H9 (cell line): ENCODE data around the gene TSPAN33. TPM values are rescaled to one million over a fixed set of nuclear protein-coding genes. Genes with fewer than 3 reads are reported as not detected.

Source experiments
- DNase-seq: peaks from one replicate; pipeline ENCODE4 v3.0.0-alpha.2; 2017
- H2AFZ ChIP-seq: one replicate; pipeline ENCODE4 v1.6.1; 2013; ENCODE audit warnings: mild to moderate bottlenecking, low read length, control low read depth, moderate library complexity
- H2AK5ac ChIP-seq: 2 replicates; pipeline ENCODE4 v1.6.1; 2013; ENCODE audit warnings: low read length, control low read depth, mixed read lengths; ENCODE audit not compliant: insufficient read length
- H2BK120ac ChIP-seq: one replicate; pipeline ENCODE4 v1.6.1; 2013; ENCODE audit warnings: low read depth, mild to moderate bottlenecking, low read length, control low read depth, inconsistent platforms; ENCODE audit not compliant: poor library complexity, severe bottlenecking
- H2BK12ac ChIP-seq: 2 replicates; pipeline ENCODE4 v1.6.1; 2013; ENCODE audit warnings: low read length, control low read depth, mixed read lengths, low read depth; ENCODE audit not compliant: insufficient read length
- H2BK15ac ChIP-seq: 2 replicates; pipeline ENCODE4 v1.6.1; 2013; ENCODE audit warnings: low read depth, low read length, control low read depth
- H2BK20ac ChIP-seq: one replicate; pipeline ENCODE4 v1.6.1; 2013; ENCODE audit warnings: low read depth, mild to moderate bottlenecking, low read length, control low read depth, inconsistent platforms; ENCODE audit not compliant: poor library complexity, severe bottlenecking
- H2BK5ac ChIP-seq: 2 replicates; pipeline ENCODE4 v1.6.1; 2013; ENCODE audit warnings: low read length, control low read depth, mixed read lengths; ENCODE audit not compliant: insufficient read length
- H3K14ac ChIP-seq: 2 replicates; pipeline ENCODE4 v1.6.1; 2013; ENCODE audit warnings: low read length, control low read depth; ENCODE audit not compliant: insufficient read depth
- H3K18ac ChIP-seq: 2 replicates; pipeline ENCODE4 v1.6.1; 2013; ENCODE audit warnings: low read depth, mild to moderate bottlenecking, mixed read lengths, low read length, control low read depth; ENCODE audit not compliant: insufficient read length
- H3K23ac ChIP-seq: 2 replicates; pipeline ENCODE4 v1.6.1; 2013; ENCODE audit warnings: low read length, control low read depth, mixed read lengths, low read depth; ENCODE audit not compliant: insufficient read length
- H3K23me2 ChIP-seq: 2 replicates; pipeline ENCODE4 v1.6.1; 2013; ENCODE audit warnings: low read depth, mild to moderate bottlenecking, mixed read lengths, low read length, control low read depth; ENCODE audit not compliant: insufficient read length, poor library complexity, severe bottlenecking
- H3K27ac ChIP-seq: 2 replicates; pipeline ENCODE4 v1.5.1; 2013; ENCODE audit warnings: low read length, control low read depth, mixed read lengths, low read depth; ENCODE audit not compliant: insufficient read length
- H3K27me3 ChIP-seq: 2 replicates; pipeline ENCODE4 v1.6.1; 2013; ENCODE audit warnings: low read length, control low read depth, inconsistent platforms; ENCODE audit not compliant: insufficient read depth
- H3K4ac ChIP-seq: 2 replicates; pipeline ENCODE4 v1.6.1; 2013; ENCODE audit warnings: low read depth, mild to moderate bottlenecking, control low read depth, inconsistent platforms, low read length, moderate library complexity
- H3K4me1 ChIP-seq: 2 replicates; pipeline ENCODE4 v1.6.1; 2013; ENCODE audit warnings: low read length, control low read depth, inconsistent platforms; ENCODE audit not compliant: insufficient read depth
- H3K4me2 ChIP-seq: 2 replicates; pipeline ENCODE4 v1.6.1; 2013; ENCODE audit warnings: low read length, control low read depth, mixed read lengths; ENCODE audit not compliant: insufficient read length, insufficient read depth
- H3K56ac ChIP-seq: 2 replicates; pipeline ENCODE4 v1.6.1; 2013; ENCODE audit warnings: low read depth, mild to moderate bottlenecking, mixed read lengths, low read length, control low read depth; ENCODE audit not compliant: insufficient read length
- H3K79me1 ChIP-seq: 2 replicates; pipeline ENCODE4 v1.6.1; 2013; ENCODE audit warnings: low read depth, mild to moderate bottlenecking, moderate library complexity, low read length, control low read depth, inconsistent platforms; ENCODE audit not compliant: insufficient read depth, poor library complexity, severe bottlenecking
- H3K79me2 ChIP-seq: 2 replicates; pipeline ENCODE4 v1.6.1; 2013; ENCODE audit warnings: low read length, control low read depth, inconsistent platforms; ENCODE audit not compliant: insufficient read depth
- H3K9ac ChIP-seq: 2 replicates; pipeline ENCODE4 v1.6.1; 2013; ENCODE audit warnings: low read length, control low read depth, mixed read lengths; ENCODE audit not compliant: insufficient read length; ENCODE audit errors: extremely low read depth
- H3K9me3 ChIP-seq: one replicate; pipeline ENCODE4 v1.6.1; 2013; ENCODE audit warnings: low read depth, low read length, inconsistent platforms; ENCODE audit not compliant: control insufficient read depth
- H3T11ph ChIP-seq: one replicate; pipeline ENCODE4 v1.6.1; 2013; ENCODE audit warnings: mild to moderate bottlenecking, low read length, control low read depth, inconsistent platforms
- H4K20me1 ChIP-seq: one replicate; pipeline ENCODE4 v1.6.1; 2013; ENCODE audit not compliant: control insufficient read depth, insufficient read length, insufficient read depth
- H4K5ac ChIP-seq: 2 replicates; pipeline ENCODE4 v1.6.1; 2013; ENCODE audit warnings: low read depth, mild to moderate bottlenecking, mixed read lengths, low read length, control low read depth; ENCODE audit not compliant: insufficient read length
- H4K8ac ChIP-seq: replicated peaks from 2 replicates; pipeline ENCODE4 v1.6.1; 2013; ENCODE audit warnings: low read length, control low read depth, mixed read lengths, low read depth; ENCODE audit not compliant: insufficient read length
- H4K91ac ChIP-seq: 2 replicates; pipeline ENCODE4 v1.6.1; 2013; ENCODE audit warnings: low read depth, mild to moderate bottlenecking, moderate library complexity, mixed read lengths, low read length, control low read depth; ENCODE audit not compliant: insufficient read length
- H3K27ac Mint-ChIP-seq, 3 experiments: 2 replicates in 2 of 3; 3 replicates in 1 of 3; pipeline ENCODE4 v1.8.0; 2020 to 2021; ENCODE audit warnings: mixed read lengths in 3 of 3, mild to moderate bottlenecking in 1 of 3, moderate library complexity in 1 of 3
- H3K27me3 Mint-ChIP-seq: 2 replicates; pipeline ENCODE4 v1.8.0; 2021; ENCODE audit warnings: low read depth, mild to moderate bottlenecking, moderate library complexity, mixed read lengths
- H3K36me3 Mint-ChIP-seq, 3 experiments: 2 replicates in 2 of 3; 3 replicates in 1 of 3; pipeline ENCODE4 v1.8.0; 2020 to 2021; ENCODE audit warnings: low read depth in 3 of 3, mixed read lengths in 3 of 3; ENCODE audit not compliant: insufficient read depth in 1 of 3
- H3K4me1 Mint-ChIP-seq, 2 experiments: 2 replicates each; pipeline ENCODE4 v1.8.0; 2020; ENCODE audit warnings: mixed read lengths in 2 of 2
- H3K4me3 Mint-ChIP-seq, 2 experiments: 2 replicates in 1 of 2; 3 replicates in 1 of 2; pipeline ENCODE4 v1.8.0; 2020 to 2021; ENCODE audit warnings: mild to moderate bottlenecking in 2 of 2, mixed read lengths in 2 of 2, moderate library complexity in 1 of 2
- H3K9me3 Mint-ChIP-seq, 2 experiments: 2 replicates in 1 of 2; 3 replicates in 1 of 2; pipeline ENCODE4 v1.8.0; 2020; ENCODE audit warnings: mild to moderate bottlenecking in 2 of 2, mixed read lengths in 2 of 2, moderate library complexity in 1 of 2
- WGBS: extraction: QIAGEN DNeasy Blood & Tissue Kit; methylation state at CpG from one replicate; pipeline ENCODE4 v1.1.7; 2013; ENCODE audit warnings: missing lambda C conversion rate, low lambda C conversion rate, mixed read lengths; ENCODE audit not compliant: insufficient read length; ENCODE audit errors: extremely low coverage; 5-methylcytosine and 5-hydroxymethylcytosine counted together
- total RNA-seq: library from RNA; stranded (reverse); gene quantifications from 2 replicates; pipeline ENCODE4 v1.2.1, GENCODE V29; 2021
- TF ChIP-seq, protein P1 (sequence below): fragments of 200-600 bp; sonication (generic); conservative IDR thresholded peaks from 3 replicates; pipeline ENCODE4 v1.8.0; 2021; ENCODE audit warnings: antibody characterized with exemption, mild to moderate bottlenecking

The TSPAN33 gene
- total RNA-seq, 1 experiment from 2014 or later = 34.7 TPM

DNA sequence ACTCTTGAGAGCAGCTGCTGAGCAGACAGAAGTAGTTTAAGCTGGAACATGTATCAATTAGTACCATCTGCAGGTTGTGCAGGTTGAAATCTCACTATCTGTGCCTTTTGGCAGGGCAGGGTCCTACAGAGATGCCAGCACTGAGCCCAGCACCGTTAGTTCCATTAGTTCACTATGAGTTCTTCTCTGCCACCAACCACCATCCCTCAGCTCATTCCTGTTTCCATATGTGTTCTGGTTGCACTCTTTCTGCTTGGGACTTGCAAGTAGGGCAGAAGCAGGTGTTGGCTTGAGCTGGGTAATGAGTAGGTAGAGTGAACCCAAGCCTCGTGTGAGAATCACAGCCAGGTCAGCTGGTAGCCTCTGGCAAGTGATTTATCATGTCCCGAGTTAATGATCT is 46.8 kb downstream of the TSPAN33 start:
- Histone ChIP-seq H3K56ac (no peak overlapping the region), H2AFZ (no peak overlapping the region), H4K5ac (no peak overlapping the region), H4K20me1 (peaks cover 2% of the 10 kb centered on the region), H2BK5ac (no peak overlapping the region), H3K9ac (no peak overlapping the region), H3K27ac (no peak overlapping the region), H2BK12ac (no peak overlapping the region), H2BK15ac (no peak overlapping the region), H3K14ac (no peak overlapping the region), H3K18ac (no peak overlapping the region), H3K79me1 (peaks cover 12% of the 10 kb centered on the region), H4K91ac (no peak overlapping the region), H2BK20ac (no peak overlapping the region), H2AK5ac (no peak overlapping the region), H3K4me1 (no peaks in the 10 kb centered on the region; the same call in none of the 2 replicates), H3K4ac (no peak overlapping the region), H3K27me3 (peaks cover 3% of the 10 kb centered on the region; the same call in 1 of the 2 replicates), H3K4me2 (no peak overlapping the region), H3K23ac (no peak overlapping the region), H2BK120ac (no peak overlapping the region), H3K79me2 (peaks cover 23% of the 10 kb centered on the region; the same call in 1 of the 2 replicates), H3K9me3 (no peaks in the 10 kb centered on the region), H3T11ph (no peak overlapping the region), H3K23me2 (peaks cover 10% of the 10 kb centered on the region), H4K8ac (no peak overlapping the region)
- peak overlapping the region; percentile 14 to 16; a peak in 2 of 5 replicates for H3K4me3 Mint-ChIP-seq
- no peak overlapping the region for H3K27ac Mint-ChIP-seq
- TF ChIP-seq, protein P1, sequence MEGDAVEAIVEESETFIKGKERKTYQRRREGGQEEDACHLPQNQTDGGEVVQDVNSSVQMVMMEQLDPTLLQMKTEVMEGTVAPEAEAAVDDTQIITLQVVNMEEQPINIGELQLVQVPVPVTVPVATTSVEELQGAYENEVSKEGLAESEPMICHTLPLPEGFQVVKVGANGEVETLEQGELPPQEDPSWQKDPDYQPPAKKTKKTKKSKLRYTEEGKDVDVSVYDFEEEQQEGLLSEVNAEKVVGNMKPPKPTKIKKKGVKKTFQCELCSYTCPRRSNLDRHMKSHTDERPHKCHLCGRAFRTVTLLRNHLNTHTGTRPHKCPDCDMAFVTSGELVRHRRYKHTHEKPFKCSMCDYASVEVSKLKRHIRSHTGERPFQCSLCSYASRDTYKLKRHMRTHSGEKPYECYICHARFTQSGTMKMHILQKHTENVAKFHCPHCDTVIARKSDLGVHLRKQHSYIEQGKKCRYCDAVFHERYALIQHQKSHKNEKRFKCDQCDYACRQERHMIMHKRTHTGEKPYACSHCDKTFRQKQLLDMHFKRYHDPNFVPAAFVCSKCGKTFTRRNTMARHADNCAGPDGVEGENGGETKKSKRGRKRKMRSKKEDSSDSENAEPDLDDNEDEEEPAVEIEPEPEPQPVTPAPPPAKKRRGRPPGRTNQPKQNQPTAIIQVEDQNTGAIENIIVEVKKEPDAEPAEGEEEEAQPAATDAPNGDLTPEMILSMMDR = no peak
- H3K9me3 Mint-ChIP-seq = no peaks in the 10 kb centered on the region
- WGBS = no CpG with 5 or more reads among the region's 3 CpGs
- peaks cover 34 to 39% of the 10 kb centered on the region in 2 experiments for H3K4me1 Mint-ChIP-seq
- DNase-seq = no peak
- H3K36me3 Mint-ChIP-seq = peaks cover 10 to 35% (median 29%) of the 10 kb centered on the region in 3 experiments; a peak in 6 of 7 replicates
- peaks cover 16% of the 10 kb centered on the region for H3K27me3 Mint-ChIP-seq
